WTC11 (cell line): Measurements from ENCODE around the gene NCS1. TPM values are rescaled to one million over a fixed set of nuclear protein-coding genes. Genes with fewer than 3 reads are reported as not detected.

Experiments
- ATAC-seq: fragments of 200-7000 bp; cut with Tn5 transposase; 2 replicates; pipeline ENCODE4 v1.10.0; 2021; ENCODE audit warnings: mild to moderate bottlenecking, moderate library complexity
- CTCF ChIA-PET: fragments of 300-600 bp; sonication (Branson Sonifier 250); formaldehyde crosslinking; loops from one replicate; lab custom pipeline; 2021; ENCODE audit warnings: antibody characterized with exemption; lab: Charles Lee
- POLR2A ChIA-PET: fragments of 350-600 bp; sonication (Branson Sonifier 250); formaldehyde crosslinking; loops from one replicate; lab custom pipeline; 2021; ENCODE audit warnings: antibody characterized with exemption; lab: Charles Lee
- DNase-seq: peaks from one replicate; pipeline ENCODE4 v3.0.0; 2021; ENCODE audit warnings: low spot score
- H3K27ac Mint-ChIP-seq: 2 replicates; pipeline ENCODE4 v1.8.0; 2021; ENCODE audit warnings: mixed read lengths
- H3K27me3 Mint-ChIP-seq: 2 replicates; pipeline ENCODE4 v1.8.0; 2021; ENCODE audit warnings: low read depth, mild to moderate bottlenecking, moderate library complexity, mixed read lengths
- H3K36me3 Mint-ChIP-seq: 2 replicates; pipeline ENCODE4 v1.8.0; 2021; ENCODE audit warnings: mixed read lengths
- H3K4me1 Mint-ChIP-seq: 2 replicates; pipeline ENCODE4 v1.8.0; 2022; ENCODE audit warnings: mixed read lengths
- H3K4me3 Mint-ChIP-seq: 2 replicates; pipeline ENCODE4 v1.8.0; 2021; ENCODE audit warnings: mild to moderate bottlenecking, moderate library complexity, mixed read lengths
- H3K9me3 Mint-ChIP-seq: 2 replicates; pipeline ENCODE4 v1.8.0; 2021; ENCODE audit warnings: mixed read lengths
- CREB1 ChIP-seq: sonication (generic); formaldehyde crosslinking; IDR thresholded peaks from 2 replicates; pipeline ENCODE4 v1.8.0; 2023; ENCODE audit warnings: mild to moderate bottlenecking, missing genetic modification reagents
- CTCF ChIP-seq: fragments of 200-600 bp; IDR thresholded peaks from 2 replicates; pipeline ENCODE4 v1.8.0; 2022; ENCODE audit warnings: antibody characterized with exemption
- ERG ChIP-seq: fragments of 250-450 bp; sonication (Bioruptor Pico); IDR thresholded peaks from 2 replicates; pipeline ENCODE4 v1.8.0; 2021; ENCODE audit warnings: mild to moderate bottlenecking
- ESRRA ChIP-seq: sonication (generic); formaldehyde crosslinking; IDR thresholded peaks from 2 replicates; pipeline ENCODE4 v1.8.1; 2022; ENCODE audit warnings: mild to moderate bottlenecking, missing genetic modification reagents, borderline replicate concordance
- HMGA2 ChIP-seq: fragments of 250-450 bp; sonication (Bioruptor Pico); IDR thresholded peaks from 2 replicates; pipeline ENCODE4 v1.4.0; 2021; ENCODE audit warnings: mild to moderate bottlenecking, moderate library complexity
- MXD4 ChIP-seq: fragments of 250-450 bp; sonication (Bioruptor Pico); IDR thresholded peaks from 2 replicates; pipeline ENCODE4 v1.8.0; 2021; ENCODE audit warnings: mild to moderate bottlenecking, moderate library complexity, borderline replicate concordance
- NR1H2 ChIP-seq: sonication (generic); formaldehyde crosslinking; IDR thresholded peaks from 2 replicates; pipeline ENCODE4 v1.9.0; 2021; ENCODE audit warnings: mild to moderate bottlenecking, moderate library complexity, missing genetic modification reagents
- PRRX2 ChIP-seq: fragments of 250-450 bp; sonication (Bioruptor Pico); IDR thresholded peaks from 2 replicates; pipeline ENCODE4 v1.8.0; 2021; ENCODE audit warnings: mild to moderate bottlenecking
- ZNF263 ChIP-seq: sonication (generic); formaldehyde crosslinking; IDR thresholded peaks from 2 replicates; pipeline ENCODE4 v1.8.1; 2022; ENCODE audit warnings: low read depth, mild to moderate bottlenecking, moderate library complexity, missing genetic modification reagents
- ZNF416 ChIP-seq: fragments of 250-450 bp; sonication (Bioruptor Pico); IDR thresholded peaks from 2 replicates; pipeline ENCODE4 v1.9.0; 2021; ENCODE audit warnings: mild to moderate bottlenecking, inconsistent platforms
- ZNF423 ChIP-seq: fragments of 250-450 bp; sonication (Bioruptor Pico); IDR thresholded peaks from 2 replicates; pipeline ENCODE4 v2.1.2; 2022; ENCODE audit warnings: mild to moderate bottlenecking, moderate library complexity
- ZNF671 ChIP-seq: fragments of 250-450 bp; sonication (Bioruptor Pico); IDR thresholded peaks from 2 replicates; pipeline ENCODE4 v1.8.0; 2021; ENCODE audit warnings: mild to moderate bottlenecking
- total RNA-seq: library from RNA; stranded (reverse); gene quantifications from 3 replicates; pipeline ENCODE4 v1.2.3, GENCODE V29; 2021
- TF ChIP-seq, protein P1 (sequence below): sonication (generic); formaldehyde crosslinking; IDR thresholded peaks from 2 replicates; pipeline ENCODE4 v1.8.1; 2023; ENCODE audit warnings: mild to moderate bottlenecking, missing genetic modification reagents, moderate library complexity
- TF ChIP-seq, protein P2 (sequence below): fragments of 250-450 bp; sonication (Bioruptor Pico); conservative IDR thresholded peaks from 2 replicates; pipeline ENCODE4 v1.9.0; 2021; ENCODE audit warnings: mild to moderate bottlenecking
- TF ChIP-seq, protein P3 (sequence below): fragments of 250-450 bp; sonication (Bioruptor Pico); IDR thresholded peaks from 2 replicates; pipeline ENCODE4 v2.1.2; 2022; ENCODE audit warnings: mild to moderate bottlenecking, moderate library complexity
- TF ChIP-seq, protein P4 (sequence below): fragments of 250-450 bp; sonication (Bioruptor Pico); IDR thresholded peaks from 2 replicates; pipeline ENCODE4 v1.9.0; 2021; ENCODE audit warnings: mild to moderate bottlenecking, borderline replicate concordance

The NCS1 gene
- total RNA-seq, 1 experiment from 2014 or later: 32.4 TPM

- Mint-ChIP-seq H3K9me3 (peaks cover 14% of the 10 kb centered on the region), H3K27ac (no peak overlapping the region), H3K27me3 (no peaks in the 10 kb centered on the region), H3K36me3 (peaks cover 34% of the 10 kb centered on the region), H3K4me3 (no peak overlapping the region), H3K4me1 (peaks cover 2% of the 10 kb centered on the region; the same call in 1 of the 2 replicates)
- TF ChIP-seq, protein P1, sequence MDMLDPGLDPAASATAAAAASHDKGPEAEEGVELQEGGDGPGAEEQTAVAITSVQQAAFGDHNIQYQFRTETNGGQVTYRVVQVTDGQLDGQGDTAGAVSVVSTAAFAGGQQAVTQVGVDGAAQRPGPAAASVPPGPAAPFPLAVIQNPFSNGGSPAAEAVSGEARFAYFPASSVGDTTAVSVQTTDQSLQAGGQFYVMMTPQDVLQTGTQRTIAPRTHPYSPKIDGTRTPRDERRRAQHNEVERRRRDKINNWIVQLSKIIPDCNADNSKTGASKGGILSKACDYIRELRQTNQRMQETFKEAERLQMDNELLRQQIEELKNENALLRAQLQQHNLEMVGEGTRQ (CRISPR knock-in tag): no peak
- no peak for TF ChIP-seq ESRRA
- TF ChIP-seq, protein P2, sequence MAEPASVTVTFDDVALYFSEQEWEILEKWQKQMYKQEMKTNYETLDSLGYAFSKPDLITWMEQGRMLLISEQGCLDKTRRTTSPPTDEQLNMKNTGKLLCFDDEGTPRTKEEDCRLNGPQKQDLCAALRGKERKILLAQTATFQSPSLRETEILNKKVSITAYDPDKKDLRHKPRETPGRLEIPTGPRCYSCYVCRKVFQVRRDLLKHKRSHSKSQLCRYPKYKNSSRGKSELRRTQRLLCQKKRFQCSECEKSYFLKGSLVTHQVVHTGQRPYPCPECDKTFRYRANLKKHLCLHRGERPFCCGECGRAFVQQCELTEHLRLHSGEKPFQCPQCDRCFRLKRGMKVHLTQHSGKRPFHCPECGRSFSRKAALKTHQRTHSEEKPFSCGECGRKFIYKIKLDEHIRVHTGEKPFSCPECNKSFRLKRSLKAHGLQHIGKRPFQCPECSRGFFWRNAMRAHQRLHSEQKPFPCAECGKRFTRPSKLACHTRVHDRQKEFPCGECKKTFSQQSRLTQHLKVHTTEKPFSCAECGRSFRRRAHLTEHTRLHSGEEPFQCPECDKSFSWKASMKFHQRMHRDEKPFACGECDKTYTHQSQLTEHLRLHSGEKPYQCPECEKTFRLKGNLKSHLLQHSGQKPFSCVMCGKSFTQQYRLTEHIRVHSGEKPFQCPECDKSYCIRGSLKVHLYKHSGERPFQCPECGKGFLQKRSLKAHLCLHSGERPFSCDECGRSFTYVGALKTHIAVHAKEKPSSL (CRISPR knock-in tag): no peak
- TF ChIP-seq HMGA2: no peak
- TF ChIP-seq, protein P3, sequence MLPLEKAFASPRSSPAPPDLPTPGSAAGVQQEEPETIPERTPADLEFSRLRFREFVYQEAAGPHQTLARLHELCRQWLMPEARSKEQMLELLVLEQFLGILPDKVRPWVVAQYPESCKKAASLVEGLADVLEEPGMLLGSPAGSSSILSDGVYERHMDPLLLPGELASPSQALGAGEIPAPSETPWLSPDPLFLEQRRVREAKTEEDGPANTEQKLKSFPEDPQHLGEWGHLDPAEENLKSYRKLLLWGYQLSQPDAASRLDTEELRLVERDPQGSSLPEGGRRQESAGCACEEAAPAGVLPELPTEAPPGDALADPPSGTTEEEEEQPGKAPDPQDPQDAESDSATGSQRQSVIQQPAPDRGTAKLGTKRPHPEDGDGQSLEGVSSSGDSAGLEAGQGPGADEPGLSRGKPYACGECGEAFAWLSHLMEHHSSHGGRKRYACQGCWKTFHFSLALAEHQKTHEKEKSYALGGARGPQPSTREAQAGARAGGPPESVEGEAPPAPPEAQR (CRISPR knock-in tag): no peak
- TF ChIP-seq CTCF: no peak
- TF ChIP-seq, protein P4, sequence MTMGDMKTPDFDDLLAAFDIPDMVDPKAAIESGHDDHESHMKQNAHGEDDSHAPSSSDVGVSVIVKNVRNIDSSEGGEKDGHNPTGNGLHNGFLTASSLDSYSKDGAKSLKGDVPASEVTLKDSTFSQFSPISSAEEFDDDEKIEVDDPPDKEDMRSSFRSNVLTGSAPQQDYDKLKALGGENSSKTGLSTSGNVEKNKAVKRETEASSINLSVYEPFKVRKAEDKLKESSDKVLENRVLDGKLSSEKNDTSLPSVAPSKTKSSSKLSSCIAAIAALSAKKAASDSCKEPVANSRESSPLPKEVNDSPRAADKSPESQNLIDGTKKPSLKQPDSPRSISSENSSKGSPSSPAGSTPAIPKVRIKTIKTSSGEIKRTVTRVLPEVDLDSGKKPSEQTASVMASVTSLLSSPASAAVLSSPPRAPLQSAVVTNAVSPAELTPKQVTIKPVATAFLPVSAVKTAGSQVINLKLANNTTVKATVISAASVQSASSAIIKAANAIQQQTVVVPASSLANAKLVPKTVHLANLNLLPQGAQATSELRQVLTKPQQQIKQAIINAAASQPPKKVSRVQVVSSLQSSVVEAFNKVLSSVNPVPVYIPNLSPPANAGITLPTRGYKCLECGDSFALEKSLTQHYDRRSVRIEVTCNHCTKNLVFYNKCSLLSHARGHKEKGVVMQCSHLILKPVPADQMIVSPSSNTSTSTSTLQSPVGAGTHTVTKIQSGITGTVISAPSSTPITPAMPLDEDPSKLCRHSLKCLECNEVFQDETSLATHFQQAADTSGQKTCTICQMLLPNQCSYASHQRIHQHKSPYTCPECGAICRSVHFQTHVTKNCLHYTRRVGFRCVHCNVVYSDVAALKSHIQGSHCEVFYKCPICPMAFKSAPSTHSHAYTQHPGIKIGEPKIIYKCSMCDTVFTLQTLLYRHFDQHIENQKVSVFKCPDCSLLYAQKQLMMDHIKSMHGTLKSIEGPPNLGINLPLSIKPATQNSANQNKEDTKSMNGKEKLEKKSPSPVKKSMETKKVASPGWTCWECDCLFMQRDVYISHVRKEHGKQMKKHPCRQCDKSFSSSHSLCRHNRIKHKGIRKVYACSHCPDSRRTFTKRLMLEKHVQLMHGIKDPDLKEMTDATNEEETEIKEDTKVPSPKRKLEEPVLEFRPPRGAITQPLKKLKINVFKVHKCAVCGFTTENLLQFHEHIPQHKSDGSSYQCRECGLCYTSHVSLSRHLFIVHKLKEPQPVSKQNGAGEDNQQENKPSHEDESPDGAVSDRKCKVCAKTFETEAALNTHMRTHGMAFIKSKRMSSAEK: no peak
- no peak for TF ChIP-seq MXD4 (CRISPR knock-in tag)
- no peak for TF ChIP-seq ZNF423 (CRISPR knock-in tag)
- no peak for DNase-seq
- CTCF ChIA-PET: interaction anchor here (1.1 kb wide), 1 partner anchor 11 kb away, joined by 3 read pairs; no protein-coding TSS in a partner anchor
- ATAC-seq: no peak
- POLR2A ChIA-PET: no interaction called here
These were observed 52.9 kb downstream of the NCS1 start for GRCh38 chr9:130225071-130225470.

DNA sequence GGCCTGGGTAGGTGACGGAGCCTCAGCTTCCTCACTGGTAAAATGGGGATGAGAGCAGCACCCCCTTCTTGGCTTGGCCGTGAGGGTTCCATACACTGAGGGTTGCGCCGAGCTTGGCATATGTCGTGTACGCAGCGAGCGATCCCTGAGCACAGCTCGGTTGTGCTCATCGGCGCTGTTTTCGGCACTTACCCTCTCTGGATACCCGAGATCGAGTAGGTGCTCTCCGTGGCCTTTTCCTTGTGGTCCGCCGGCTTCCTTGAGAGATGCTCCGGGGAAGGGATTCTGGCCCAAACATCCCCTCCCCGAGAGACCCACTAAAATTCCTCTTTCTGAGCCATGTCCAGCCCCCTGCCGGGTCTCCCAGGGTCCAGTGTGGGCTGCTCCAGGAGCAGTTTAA is 53.4 kb downstream of the NCS1 start:
- no peaks in the 10 kb centered on the region for H3K4me1 Mint-ChIP-seq
- peaks cover 34% of the 10 kb centered on the region for H3K36me3 Mint-ChIP-seq
- CTCF ChIA-PET: interaction anchor here (1.1 kb wide), 1 partner anchor 10 kb away, joined by 3 read pairs; no protein-coding TSS in a partner anchor
- TF ChIP-seq ZNF416 (CRISPR knock-in tag): no peak
- no peak for TF ChIP-seq ERG (CRISPR knock-in tag)
- TF ChIP-seq ZNF671 (CRISPR knock-in tag): no peak
- no peak for TF ChIP-seq PRRX2 (CRISPR knock-in tag)
- no peak for TF ChIP-seq MXD4 (CRISPR knock-in tag)
- TF ChIP-seq CREB1 (CRISPR knock-in tag): no peak
- no peak for TF ChIP-seq ESRRA
- no peak for TF ChIP-seq ZNF263
- no peak for TF ChIP-seq NR1H2 (CRISPR knock-in tag)
- TF ChIP-seq, protein P4: no peak

More for the DNA sequence above, 53.4 kb downstream of the NCS1 start:
- ATAC-seq: no peak
- DNase-seq: no peak
- POLR2A ChIA-PET: no interaction called here
- H3K9me3 Mint-ChIP-seq: peaks cover 14% of the 10 kb centered on the region
- no peaks in the 10 kb centered on the region for H3K27me3 Mint-ChIP-seq
- H3K4me3 Mint-ChIP-seq: no peak overlapping the region
- no peak overlapping the region for H3K27ac Mint-ChIP-seq
